ENCODE measurements around the gene STK32A. TPM values are rescaled to one million over a fixed set of nuclear protein-coding genes. Genes with fewer than 3 reads are reported as not detected.

Gene STK32A
- total and polyA plus RNA-seq, 2 experiments from 2014 or later = 2.4 to 2.8 TPM

GRCh38 chr5:147327421-147327820, 92.6 kb downstream of the STK32A start:
- Histone ChIP-seq H3K9me2 (ENCODE audit: insufficient read depth) (peaks cover 6% of the 10 kb centered on the region; the same call in 1 of the 2 replicates), H3K36me3 (ENCODE audit: insufficient read depth) (no peaks in the 10 kb centered on the region), H3K27ac (ENCODE audit: low read depth) (no peak overlapping the region), H3K4me3 (no peak overlapping the region), H3F3A (replicated peaks; ENCODE audit: low read depth) (no peaks in the 10 kb centered on the region), H2AFZ (no peak overlapping the region), H3K27me3 (ENCODE audit: insufficient read depth) (no peaks in the 10 kb centered on the region), H3K4me2 (no peak overlapping the region), H3K4me1 (ENCODE audit: insufficient read depth) (no peaks in the 10 kb centered on the region), H4K20me1 (replicated peaks; ENCODE audit: insufficient read depth) (no peaks in the 10 kb centered on the region), H3K79me2 (replicated peaks; ENCODE audit: insufficient read depth) (no peaks in the 10 kb centered on the region)
- H3K27ac Mint-ChIP-seq = no peak overlapping the region
- H3K36me3 Mint-ChIP-seq (ENCODE audit: low read depth) = no peaks in the 10 kb centered on the region; the same call in 2 of the 3 replicates
- peaks cover 3% of the 10 kb centered on the region; the same call in 2 of the 3 replicates for H3K4me1 Mint-ChIP-seq
- H3K4me3 Mint-ChIP-seq = no peak overlapping the region
- H3K9me3 Mint-ChIP-seq = no peaks in the 10 kb centered on the region
- no peak for DNase-seq (ENCODE audit: low spot score)
- ATAC-seq = no peak
- peaks cover 4% of the 10 kb centered on the region for H3K27me3 Mint-ChIP-seq (ENCODE audit: insufficient read depth, low read depth, poor library complexity)
- no peak for TF ChIP-seq STAT1 (IDR thresholded peaks at IDR 0.05; ENCODE audit: unreplicated experiment)
- no peak for TF ChIP-seq ZNF331 (CRISPR knock-in tag; IDR thresholded peaks at IDR 0.05; ENCODE audit: low read depth)
- TF ChIP-seq REST (IDR thresholded peaks at IDR 0.05; ENCODE audit: unreplicated experiment) = no peak

- DNase-seq (ENCODE audit: low spot score) = no peak
- H3K9me2 ChIP-seq (ENCODE audit: insufficient read depth) = peaks cover 6% of the 10 kb centered on the region; the same call in 1 of the 2 replicates
- H3K4me2 ChIP-seq = no peak overlapping the region
- Mint-ChIP-seq H3K4me1 (peaks cover 7% of the 10 kb centered on the region; the same call in 2 of the 3 replicates), H3K9me3 (no peaks in the 10 kb centered on the region), H3K36me3 (ENCODE audit: low read depth) (no peaks in the 10 kb centered on the region; the same call in 2 of the 3 replicates), H3K27me3 (ENCODE audit: insufficient read depth, low read depth, poor library complexity) (peaks cover 2% of the 10 kb centered on the region), H3K4me3 (no peak overlapping the region), H3K27ac (no peak overlapping the region)
- H3K27me3 ChIP-seq (ENCODE audit: insufficient read depth) = no peaks in the 10 kb centered on the region
- no peak overlapping the region for H2AFZ ChIP-seq
- H3K79me2 ChIP-seq (replicated peaks; ENCODE audit: insufficient read depth) = no peaks in the 10 kb centered on the region
- ATAC-seq = no peak
- no peak overlapping the region for H3K4me3 ChIP-seq
- no peaks in the 10 kb centered on the region for H3K36me3 ChIP-seq (ENCODE audit: insufficient read depth)
- H4K20me1 ChIP-seq (replicated peaks; ENCODE audit: insufficient read depth) = no peaks in the 10 kb centered on the region
- H3K27ac ChIP-seq (ENCODE audit: low read depth) = no peak overlapping the region
- no peaks in the 10 kb centered on the region for H3F3A ChIP-seq (replicated peaks; ENCODE audit: low read depth)
- H3K4me1 ChIP-seq (ENCODE audit: insufficient read depth) = no peaks in the 10 kb centered on the region
- TF ChIP-seq NANOG (IDR thresholded peaks at IDR 0.05; ENCODE audit: borderline replicate concordance) = no peak
- TF ChIP-seq REST (IDR thresholded peaks at IDR 0.05; ENCODE audit: unreplicated experiment) = no peak
- TF ChIP-seq ETS1 (IDR thresholded peaks at IDR 0.05) = no peak
- no peak for TF ChIP-seq EZH2 (IDR thresholded peaks at IDR 0.05; ENCODE audit: low read depth, unreplicated experiment)
- TF ChIP-seq ZNF114 (CRISPR knock-in tag; IDR thresholded peaks at IDR 0.05) = no peak
- TF ChIP-seq CREB1 (CRISPR knock-in tag; IDR thresholded peaks at IDR 0.05; ENCODE audit: low read depth) = no peak
- no peak for TF ChIP-seq CTCF (conservative IDR thresholded peaks at IDR 0.05; ENCODE audit: low read depth in 2 of 2)
Observed at GRCh38 chr5:147327905-147328304, 93.1 kb downstream of the STK32A start.
